Hematopoietic multipotent progenitor cell treated with erythropoietin and hydrocortisone succinate and interleukin-3 and kit ligand, for 17 days (in vitro differentiated cells): ENCODE results near the gene C6orf141.
"Not testable (repeated sequence)": the region's sequence is repeated elsewhere in the genome, so short reads cannot be mapped to it uniquely, and the experiment has no call there.

ENCODE experiments used
- DNase-seq: peaks from one replicate; pipeline ENCODE4 v3.0.0-alpha.2; 2015; ENCODE audit warnings: low spot score

The C6orf141 gene

DNA sequence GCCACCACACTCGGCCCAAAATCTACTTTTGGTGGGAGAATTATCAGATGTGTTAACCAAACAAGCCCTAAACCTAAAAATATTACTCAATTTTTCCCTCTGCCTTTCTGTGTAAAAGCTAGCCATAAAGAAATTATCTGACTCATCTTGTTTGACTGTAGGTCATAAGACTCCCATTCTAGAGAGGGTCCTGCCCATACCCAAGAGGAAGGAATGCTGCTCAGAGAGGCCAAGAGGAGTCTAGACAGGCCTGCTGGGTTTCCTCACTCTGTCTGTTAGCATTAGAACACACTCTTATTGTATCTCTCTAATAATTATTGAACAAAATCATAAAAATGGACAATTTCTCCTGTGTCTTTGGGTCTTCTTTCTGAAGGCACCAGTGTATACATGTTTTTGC, 26.1 kb downstream of the C6orf141 start:
- no peak for DNase-seq

- DNase-seq: no peak
These were observed 29.2 kb downstream of the C6orf141 start for GRCh38 chr6:49579649-49580048.

DNA sequence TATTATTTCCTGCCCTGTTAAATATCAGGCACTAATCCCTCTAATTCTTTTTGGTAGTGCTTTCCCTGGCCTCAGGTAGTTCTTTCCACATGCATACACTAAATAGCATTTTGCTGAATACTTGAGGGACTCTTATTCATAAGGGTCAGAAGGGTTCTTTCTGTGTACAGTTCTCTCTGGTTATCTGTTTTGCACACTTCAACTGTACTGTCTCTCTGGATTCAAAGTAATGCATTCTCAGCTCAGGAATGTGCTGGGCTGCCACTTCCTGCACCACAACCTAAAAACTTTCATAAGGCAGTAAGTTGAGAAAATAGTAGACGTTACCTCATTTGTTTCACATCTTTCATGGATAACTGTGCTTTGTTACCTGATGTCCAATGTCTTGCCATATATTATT, 32.1 kb downstream of the C6orf141 start:
- no peak for DNase-seq

GRCh38 chr6:49587262-49587661, 36.8 kb downstream of the C6orf141 start:
- not testable (repeated sequence) for DNase-seq
